HL-60/S4 treated with phorbol 12-myristate 13-acetate at 8.2 ng/mL for 4 days and 3 days (cell line): ENCODE results near the gene GLG1.

Experiments
- in situ Hi-C: fragments of 300-500 bp; cut with MboI; formaldehyde crosslinking; loops from 2 replicates; pipeline ENCODE4 v1.15.0; 2022; ENCODE audit warnings: low sequenced_read_pairs

GLG1 gene

DNA sequence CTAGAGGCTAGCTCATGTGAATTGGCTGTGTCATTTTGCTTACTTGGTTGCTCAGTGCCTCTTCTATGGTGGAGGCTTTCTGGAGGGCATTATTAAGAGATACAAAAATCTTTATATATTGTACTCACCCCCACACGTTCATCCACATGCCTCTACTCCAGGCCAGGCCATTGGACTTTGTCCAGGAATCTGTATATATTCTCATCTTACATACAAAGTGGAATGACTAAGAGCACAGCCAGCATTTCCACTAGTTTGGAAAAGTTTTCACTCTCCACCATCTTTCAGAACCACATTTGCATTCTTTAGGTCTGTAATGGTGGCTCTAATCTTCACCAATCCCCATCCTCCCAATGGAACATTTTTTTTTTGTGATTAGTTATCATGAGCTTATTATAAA, 4.8 kb upstream of the GLG1 start:
- in situ Hi-C loops = no loop called here

DNA sequence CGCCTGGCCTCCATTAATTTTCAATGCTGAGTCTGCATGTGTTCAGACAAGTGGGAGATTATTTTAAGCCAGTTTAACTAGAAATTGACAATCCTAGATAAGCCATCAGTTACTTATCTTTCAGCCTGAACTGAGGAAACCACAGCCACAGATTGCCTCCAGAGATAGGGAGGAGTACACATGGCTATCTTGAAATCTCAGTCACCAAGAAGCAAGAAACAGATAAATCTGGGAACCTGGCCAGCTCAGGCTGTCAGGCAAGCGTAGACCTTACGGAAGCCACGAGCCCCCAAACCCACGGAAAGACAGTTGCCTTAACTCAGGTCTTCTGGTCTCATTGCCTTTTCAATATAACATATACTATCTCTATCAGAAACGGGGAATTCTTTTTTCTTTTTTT, 2.0 kb upstream of the GLG1 start:
- in situ Hi-C loops = no loop called here

DNA sequence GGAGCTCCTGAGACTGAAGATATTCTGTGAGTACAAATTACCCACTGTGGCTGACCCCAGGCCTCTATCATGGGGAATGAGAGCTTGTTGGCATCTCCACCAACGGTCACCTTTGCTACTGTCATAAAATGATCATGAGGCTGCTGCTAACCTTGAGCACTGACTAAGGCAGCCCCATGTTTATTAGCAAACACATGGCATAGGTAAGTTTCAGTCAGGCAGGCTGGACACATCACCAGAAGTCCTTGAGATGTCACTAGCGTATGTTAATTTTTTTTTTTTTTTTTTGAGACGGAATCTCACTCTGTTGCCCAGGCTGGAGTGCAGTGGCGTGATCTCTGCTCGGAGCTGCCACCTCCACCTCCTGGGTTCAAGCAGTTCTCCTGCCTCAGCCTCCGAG, 1.5 kb upstream of the GLG1 start:
- in situ Hi-C loops = no loop called here

DNA sequence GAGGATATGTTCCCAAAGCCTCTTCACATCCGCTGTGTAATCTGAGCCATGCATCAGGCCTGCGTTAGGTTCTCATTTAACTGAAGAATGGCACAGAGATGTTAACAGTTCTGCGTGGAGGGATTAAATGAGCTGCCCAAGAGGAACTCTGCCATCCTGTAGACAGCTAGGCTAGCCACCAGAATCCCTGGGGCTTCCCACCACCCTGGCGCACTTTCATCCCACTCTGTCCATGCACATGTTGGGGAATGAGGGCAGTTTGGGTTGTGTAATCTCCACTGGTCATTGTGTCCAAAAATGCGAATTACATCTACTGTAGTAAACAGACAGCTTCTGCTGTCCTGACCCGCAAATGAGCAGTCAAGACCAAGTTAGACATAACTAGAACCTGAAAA, 1.0 kb upstream of the GLG1 start:
- in situ Hi-C loops = no loop called here

DNA sequence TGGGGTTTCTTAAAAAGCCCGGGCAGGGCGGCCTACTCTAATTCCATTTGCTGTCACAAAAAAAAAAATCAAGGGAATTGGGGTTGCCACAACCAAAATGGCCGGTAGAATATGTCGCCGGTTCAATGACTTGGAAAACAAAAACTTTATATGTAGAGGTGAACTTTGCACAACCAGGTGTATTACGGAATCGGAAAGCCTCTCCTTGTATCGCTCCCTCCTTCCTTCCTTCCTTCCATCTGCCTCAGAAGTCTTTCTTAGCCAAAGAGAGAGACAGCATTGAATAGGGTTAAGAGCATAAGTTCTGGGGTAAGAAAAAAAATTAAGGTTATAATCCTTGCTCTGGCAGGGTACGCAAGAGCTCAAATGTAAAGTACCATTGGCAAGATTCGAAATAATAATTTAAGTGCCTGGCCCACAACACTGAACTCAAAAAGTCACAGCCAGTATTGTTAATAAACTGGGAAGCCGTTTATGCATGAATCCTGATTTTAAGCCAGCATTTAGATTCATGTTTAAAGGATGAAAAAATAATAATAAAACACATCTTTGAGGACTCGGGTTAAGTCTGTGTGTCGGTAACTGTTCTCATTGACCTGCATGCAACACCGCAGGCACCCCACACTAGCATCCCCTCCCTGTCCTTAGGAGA, 522 bp upstream of the GLG1 start:
- in situ Hi-C loops = no loop called here

DNA sequence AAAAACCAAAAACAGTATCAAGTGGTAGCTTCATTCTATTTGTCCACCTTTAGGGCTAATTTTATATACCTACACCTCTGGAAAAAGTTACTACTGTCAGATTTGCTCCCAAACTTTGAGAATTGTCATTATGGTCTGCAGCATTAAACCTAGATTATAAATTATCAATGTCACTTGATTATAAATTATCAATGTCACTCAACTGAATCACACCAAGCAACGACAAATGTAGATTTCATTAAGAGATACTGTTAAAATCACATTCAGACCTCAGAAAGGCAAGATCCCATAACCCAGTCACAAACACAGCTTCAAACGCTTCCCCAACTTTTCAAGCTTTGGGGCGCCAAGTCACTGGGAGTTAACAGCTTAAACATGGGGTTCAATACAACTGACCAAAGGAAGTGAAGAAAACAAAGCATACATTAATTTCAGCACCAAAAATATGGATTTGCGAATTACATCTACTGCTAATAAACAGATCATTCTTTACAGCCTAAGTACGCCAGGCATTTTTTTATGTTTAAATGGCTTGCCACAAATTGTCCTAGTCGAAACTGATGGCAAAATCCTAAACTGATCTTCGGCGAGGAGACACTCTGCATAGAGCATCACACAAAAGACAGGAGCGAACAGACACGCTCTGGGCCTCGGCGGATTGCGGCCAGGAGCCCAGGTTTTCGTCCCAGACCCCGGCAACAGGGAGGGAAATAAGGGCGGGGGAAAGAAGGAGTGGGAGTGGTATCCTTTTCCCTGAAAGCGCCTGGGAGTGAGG, 981 bp downstream of the GLG1 start:
- in situ Hi-C loops = no loop called here

DNA sequence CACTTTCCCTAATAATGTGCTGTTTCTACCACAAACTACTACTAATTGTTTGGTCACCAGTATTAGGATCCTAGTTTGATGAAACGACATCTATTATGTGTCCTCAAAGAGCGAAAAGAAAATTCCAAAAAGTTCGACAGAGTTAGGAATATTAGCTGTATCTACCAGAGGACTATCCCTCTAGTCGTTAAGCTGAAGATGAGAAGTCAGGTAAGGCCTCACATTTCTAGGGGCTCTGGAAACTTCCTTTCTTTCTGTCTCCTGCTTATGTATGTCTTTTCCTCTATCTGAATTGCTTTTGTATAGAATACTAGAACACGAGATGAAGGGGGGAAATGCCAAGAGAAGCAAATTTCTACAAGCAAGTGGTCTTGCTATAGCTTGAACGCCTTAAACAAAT, 1.6 kb downstream of the GLG1 start:
- in situ Hi-C loops = no loop called here

DNA sequence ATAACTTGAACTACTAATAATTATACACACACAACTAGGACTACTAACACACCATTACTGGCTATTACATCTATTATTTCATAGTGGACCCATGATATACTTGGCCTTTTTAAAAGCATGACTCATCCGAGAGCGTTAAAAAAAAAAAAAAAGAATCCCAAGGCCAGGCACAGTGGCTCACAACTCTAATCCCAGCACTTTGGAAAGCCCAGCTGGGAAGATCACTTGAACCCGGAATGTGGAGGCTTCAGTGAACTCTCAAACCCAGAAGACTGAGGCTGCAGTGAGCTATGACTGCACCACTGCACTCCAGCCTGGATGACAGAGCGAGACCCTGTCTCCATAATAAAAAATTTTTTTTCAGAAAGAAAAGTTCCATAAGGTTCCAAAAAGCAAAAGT, 3.1 kb downstream of the GLG1 start:
- in situ Hi-C loops = no loop called here

DNA sequence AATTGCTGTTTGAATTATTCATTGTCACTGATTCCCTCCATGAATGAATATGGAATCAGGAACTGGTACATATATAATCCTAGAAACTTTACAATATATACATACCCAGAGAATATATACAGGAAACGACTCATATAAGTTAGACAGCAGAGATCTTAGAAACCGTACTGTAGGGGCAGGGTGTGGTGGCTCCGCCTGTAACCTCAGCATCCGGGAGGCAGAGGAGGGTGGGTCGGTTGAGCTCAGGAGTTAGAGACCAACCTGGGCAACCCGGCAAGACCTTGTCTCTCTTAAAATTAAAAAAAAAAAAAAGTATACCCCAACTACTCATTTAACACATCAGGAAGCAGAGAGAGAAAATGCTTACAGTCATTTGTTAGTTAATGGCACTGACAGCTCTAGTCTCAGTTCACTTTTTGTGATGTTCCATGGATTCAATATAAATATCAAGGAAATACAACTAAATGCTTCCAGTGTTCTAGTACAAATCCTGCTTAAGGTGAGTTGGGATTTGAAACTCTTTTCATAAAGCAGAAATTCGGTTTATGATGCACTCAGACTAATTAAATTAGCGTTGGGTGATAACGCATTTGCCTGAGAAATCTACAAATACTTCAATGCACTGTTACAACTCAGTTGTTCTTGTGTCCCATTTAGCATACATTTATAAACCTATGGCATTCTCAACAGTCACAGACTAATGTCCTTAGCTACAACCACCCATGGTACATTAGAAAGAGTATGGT, 5.6 kb downstream of the GLG1 start:
- in situ Hi-C loops = no loop called here

DNA sequence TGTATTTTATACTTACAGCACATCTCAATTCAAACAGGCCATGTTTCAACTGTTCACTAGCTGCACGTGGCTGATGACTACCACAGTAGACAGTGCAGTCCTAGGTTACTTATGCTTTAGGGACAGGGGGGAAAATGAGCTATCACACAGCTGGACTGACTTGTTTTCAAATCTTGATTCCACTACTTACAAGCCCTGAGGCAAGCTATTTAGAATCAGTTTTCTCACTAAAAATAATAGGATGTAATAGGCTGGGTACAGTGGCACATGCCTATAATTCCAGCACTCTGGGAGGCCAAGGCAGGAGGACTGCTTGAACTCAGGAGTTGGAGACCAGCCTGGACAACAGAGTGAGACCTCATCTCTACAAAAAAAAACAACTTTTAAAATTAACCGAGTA, 10.3 kb downstream of the GLG1 start:
- in situ Hi-C loops = no loop called here

DNA sequence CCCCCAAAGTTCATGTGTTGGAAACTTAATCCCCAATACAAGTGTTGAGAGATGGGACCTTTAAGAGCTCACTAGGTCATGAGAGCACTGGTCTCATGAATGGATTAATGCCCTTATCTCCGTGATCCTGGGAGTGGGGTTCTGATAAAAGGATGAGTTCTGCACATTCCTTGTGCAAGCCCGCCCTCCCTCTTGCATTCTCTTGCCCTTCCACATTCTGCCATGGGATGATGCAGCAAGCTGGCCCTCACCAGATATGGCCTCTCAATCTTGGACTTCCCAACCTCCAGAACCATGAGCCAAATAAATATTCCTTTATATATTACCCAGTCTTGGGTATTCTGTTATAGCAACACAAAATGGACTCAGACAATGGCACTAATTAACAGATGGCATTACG, 14.1 kb downstream of the GLG1 start:
- in situ Hi-C loops = no loop called here

DNA sequence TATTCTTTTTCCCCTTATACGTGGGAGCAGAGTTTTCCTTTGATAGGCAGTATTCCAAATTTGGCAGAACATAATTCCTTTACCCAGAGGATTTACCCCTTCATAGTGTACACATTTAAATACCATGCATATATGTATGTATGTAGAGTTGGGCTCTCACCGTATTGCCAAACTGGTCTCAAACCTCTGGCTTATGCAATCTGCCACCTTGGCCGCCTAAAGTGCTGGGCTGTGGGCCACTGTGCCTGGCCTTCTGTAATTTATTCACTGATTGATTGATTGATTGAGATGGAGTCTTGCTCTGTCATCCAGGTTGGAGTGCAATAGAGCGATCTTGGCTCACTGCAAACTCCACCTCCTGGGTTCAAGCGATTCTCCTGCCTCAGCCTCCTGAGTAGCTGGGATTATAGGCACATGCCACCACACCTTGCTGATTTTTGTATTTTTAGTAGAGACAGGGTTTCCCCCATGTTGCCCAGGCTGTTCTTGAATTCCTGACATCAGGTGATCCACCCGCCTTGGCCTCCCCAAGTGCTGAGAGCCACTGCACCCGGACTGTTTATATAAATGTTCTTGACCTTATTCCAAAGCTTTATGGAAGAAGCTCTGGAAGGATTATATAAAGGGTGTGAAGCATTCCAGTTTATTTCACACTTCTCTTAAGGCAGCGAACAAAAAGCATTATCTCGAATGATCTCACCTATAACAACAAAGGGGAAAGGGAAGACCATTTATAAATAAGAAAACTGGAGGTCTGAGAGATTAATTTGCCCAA, 14.9 kb downstream of the GLG1 start:
- in situ Hi-C loops = no loop called here

DNA sequence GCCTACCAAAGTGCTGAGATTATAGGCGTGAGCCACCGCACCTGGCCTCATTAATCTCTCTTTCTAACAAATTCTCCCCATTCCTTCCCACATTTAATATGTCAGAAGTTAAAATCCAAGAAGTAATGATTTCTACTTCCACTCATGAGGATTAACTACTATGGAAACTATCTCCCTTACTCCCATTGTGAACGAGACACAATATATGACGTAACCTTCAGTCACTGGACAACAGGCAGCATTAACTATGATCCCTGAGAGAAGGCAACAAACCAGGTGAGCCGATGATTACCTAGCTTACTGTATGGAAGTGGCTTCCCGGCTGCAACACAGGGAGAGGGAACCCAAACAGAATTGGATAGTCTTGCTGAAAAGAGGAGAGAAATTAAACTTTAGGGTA, 20.0 kb downstream of the GLG1 start:
- in situ Hi-C loops = no loop called here

DNA sequence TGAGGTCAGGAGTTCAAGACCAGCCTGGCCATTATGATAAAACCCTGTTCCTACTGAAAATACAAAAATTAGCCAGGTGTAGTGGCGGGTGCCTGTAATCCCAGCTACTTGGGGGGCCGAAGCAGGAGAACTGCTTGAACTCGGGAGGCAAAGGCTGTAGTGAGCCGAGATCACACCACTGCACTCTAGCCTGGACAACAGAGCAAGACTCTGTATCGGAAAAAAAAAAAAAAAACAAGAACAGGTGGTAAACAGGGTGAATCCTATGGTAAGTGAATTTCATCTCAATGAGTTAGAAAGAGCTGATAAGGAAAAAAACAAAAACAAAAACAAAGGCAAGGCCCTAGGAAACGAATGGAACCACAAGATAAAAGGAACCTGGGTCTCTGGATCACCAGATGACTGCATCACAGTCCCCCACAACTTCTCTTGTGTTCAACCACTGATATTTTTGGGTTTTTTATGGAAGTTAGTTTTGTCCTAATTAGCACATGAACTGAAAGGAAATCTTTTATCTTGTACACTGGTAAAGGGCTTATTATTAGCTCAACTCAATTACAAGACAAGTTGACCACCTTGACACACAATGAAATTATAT, 21.0 kb downstream of the GLG1 start:
- in situ Hi-C loops = no loop called here

DNA sequence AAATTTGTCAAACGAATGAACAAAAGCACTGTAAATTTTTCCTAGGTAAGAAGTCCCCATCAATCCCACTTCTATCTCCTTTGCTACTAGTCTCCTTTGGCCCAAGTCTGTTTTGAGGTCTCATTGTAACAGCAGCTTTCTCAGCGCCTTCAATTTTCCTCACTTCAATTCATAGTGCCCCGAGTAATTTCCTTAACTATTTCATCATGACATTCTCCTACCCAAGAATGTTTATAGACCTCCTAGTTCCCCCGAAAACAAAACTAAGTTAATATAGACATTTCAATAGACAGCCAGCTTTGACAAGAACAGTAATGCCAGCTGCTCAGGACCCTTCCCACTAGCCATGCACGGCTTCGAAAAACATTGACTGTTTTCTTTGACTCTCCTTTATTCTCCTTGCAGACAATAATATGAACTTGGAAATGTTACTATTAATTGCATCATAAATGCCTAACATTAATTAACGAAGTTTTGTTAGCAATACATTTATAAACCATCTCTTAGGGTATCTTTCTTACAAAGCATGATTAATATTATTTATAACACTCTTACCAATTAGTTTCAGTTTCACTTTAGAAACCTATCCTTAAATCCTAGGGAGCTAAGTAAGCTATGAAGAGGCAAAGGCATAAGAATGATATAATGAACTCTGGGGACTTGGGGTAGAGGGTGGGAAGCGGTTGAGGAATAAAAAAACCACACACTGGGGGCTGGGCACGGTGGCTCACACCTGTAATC, 22.8 kb downstream of the GLG1 start:
- in situ Hi-C loops = no loop called here

DNA sequence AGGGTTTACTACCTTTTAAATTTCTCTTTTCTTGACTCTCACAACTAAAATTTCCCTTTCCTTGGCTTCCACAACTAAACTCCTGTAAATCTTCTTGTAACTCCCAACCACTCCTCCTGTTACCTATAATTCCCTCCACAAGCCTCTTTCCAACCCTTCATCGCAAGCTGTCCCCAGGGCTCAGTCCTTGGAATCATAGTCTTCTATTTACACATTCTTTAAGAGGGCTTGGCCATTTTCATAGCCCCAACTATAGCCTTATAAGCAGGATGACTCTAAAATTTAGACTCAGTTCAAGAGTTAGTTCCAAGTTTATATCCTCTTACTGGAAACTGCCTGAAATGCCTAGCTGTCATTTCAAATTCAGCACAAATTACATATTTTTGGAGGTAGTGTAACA, 23.9 kb downstream of the GLG1 start:
- in situ Hi-C loops = no loop called here

DNA sequence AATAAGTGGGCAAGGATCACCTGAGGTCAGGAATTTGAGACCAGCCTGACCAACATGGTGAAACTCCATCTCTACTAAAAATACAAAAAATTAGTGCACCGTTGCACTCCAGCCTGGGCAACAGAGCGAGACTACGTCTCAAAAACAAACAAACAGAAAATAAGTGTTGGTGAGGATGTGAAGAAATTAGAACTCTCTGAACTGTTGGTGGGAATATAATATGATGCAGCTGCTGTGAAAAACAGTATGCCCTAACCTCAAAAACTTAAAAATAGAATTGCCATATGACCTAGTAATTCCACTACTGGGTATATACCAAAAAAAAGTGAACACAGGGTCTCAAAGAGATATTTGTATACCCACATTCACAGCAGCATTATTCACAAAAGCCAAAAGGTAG, 26.1 kb downstream of the GLG1 start:
- in situ Hi-C loops = no loop called here

DNA sequence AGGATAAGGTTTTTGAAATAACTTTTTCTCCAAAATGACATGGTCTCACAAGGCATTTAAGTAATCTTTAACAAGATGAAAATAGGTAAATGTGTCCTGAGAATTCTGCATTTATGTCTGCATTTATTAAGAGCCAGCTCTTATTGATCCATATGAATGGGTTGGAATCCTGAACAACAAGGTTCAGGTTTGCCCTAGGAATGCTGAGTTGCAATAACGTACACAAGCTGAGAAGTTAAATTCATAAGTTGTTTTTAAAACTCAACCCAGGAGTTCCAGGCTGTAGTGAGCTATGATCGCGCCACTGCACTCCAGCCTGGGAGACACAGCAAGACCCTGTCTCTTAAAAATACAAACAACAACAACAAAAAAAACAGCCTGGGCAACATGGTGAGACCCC, 28.1 kb downstream of the GLG1 start:
- in situ Hi-C loops = no loop called here

DNA sequence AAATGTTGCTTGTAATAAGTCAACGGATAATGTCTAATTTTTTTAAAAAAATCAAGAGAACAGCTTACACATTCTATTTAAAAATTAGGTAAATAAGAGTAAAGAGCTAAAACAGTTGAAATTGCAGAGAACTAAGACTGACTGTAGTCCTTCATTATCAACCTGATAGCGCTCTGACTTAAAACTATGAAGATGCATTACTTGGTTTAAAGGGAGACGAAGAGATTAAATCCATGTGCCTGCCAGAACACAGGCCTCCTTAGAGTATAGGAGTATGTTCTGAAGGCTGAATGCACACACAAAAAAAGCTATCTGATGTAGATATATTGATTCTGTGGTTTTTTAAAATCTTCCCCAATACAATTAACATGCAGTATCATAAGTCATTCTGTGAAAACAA, 28.5 kb downstream of the GLG1 start:
- in situ Hi-C loops = no loop called here

DNA sequence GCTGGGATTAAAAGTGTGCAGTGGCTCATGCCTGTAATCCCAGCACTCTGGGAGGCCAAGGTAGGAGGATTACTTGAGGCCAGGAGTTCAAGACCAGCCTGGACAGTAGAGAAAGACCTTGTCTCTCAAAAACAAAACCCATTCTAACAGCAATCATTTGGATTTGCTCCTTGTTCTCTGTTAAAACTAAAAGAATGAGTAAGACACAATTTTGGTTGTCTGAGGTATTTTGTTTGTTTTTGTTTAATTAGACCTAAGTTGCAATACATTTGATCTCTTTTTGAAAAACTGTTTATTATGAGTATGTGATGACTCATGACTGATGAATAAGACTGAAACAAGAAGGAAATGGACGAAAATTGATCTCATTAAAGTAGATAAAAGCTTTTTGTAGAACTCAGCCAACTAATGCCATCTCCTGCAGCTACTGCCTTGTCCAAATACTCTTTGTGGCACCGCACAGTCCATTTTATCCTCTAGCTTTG, 29.0 kb downstream of the GLG1 start:
- in situ Hi-C loops = no loop called here
